H1 (cell line): ENCODE measurements around the gene MAGI2.

Experiments used
- ATF2 ChIP-seq: IDR thresholded peaks from 2 replicates; pipeline ENCODE4 v1.6.1; 2012; ENCODE audit warnings: low read length, inconsistent platforms
- EZH2 ChIP-seq: fragments of 200-600 bp; sonication (generic); IDR thresholded peaks from 2 replicates; pipeline ENCODE4 v1.7.1; 2012; ENCODE audit warnings: low read depth, mild to moderate bottlenecking, moderate library complexity, low read length, inconsistent platforms; ENCODE audit not compliant: severe bottlenecking
- GTF2F1 ChIP-seq: IDR thresholded peaks from 2 replicates; pipeline ENCODE4 v1.6.1; 2012; ENCODE audit warnings: low read depth, low read length, improper control_type of control experiment, borderline replicate concordance
- HDAC6 ChIP-seq: IDR thresholded peaks from one replicate; pipeline ENCODE4 v1.7.1; 2012; ENCODE audit warnings: low read depth, mild to moderate bottlenecking, inconsistent platforms, low read length, moderate library complexity
- SUZ12 ChIP-seq: fragments of 200-600 bp; sonication (generic); IDR thresholded peaks from 2 replicates; pipeline ENCODE4 v1.6.1; 2012; ENCODE audit warnings: mild to moderate bottlenecking, inconsistent platforms, low read length, moderate library complexity, mixed read lengths
- TAF7 ChIP-seq: optimal IDR thresholded peaks from 2 replicates; pipeline ENCODE3; 2011; ENCODE audit warnings: low read depth, mild to moderate bottlenecking, inconsistent platforms, low read length, moderate library complexity, borderline replicate concordance

- TF ChIP-seq GTF2F1 (no peak), EZH2 (no peak), TAF7 (no peak), ATF2 (no peak), HDAC6 (no peak), SUZ12 (no peak)
Measured at GRCh38 chr7:79212334-79212733, 241.1 kb downstream of the MAGI2 start.
